Measurements from ENCODE around the gene KRTAP9-1. TPM values are rescaled to one million over a fixed set of nuclear protein-coding genes. Genes with fewer than 3 reads are reported as not detected.

The KRTAP9-1 gene
- polyA plus RNA-seq, 4 donors = not detected

Other genes starting within 250 kb of the KRTAP9-1 start
- gene KRT39, start 222.9 kb upstream of the KRTAP9-1 start, polyA plus RNA-seq (ENCODE audit: insufficient read length in 4 of 4) = not detected
- gene KRT40, start 205.6 kb upstream of the KRTAP9-1 start, polyA plus RNA-seq (ENCODE audit: insufficient read length in 4 of 4) = under 1 TPM in 1 of 4 donors, not detected in 3; 0.07 TPM
- not detected for gene KRTAP3-3, start 195.7 kb upstream of the KRTAP9-1 start, polyA plus RNA-seq (ENCODE audit: insufficient read length in 4 of 4)
- gene KRTAP3-2, start 190.0 kb upstream of the KRTAP9-1 start, polyA plus RNA-seq (ENCODE audit: insufficient read length in 4 of 4) = not detected
- not detected for gene KRTAP3-1, start 180.8 kb upstream of the KRTAP9-1 start, polyA plus RNA-seq (ENCODE audit: insufficient read length in 4 of 4)
- not detected for gene KRTAP1-5, start 162.7 kb upstream of the KRTAP9-1 start, polyA plus RNA-seq (ENCODE audit: insufficient read length in 4 of 4)
- not detected for gene KRTAP1-4, start 159.7 kb upstream of the KRTAP9-1 start, polyA plus RNA-seq (ENCODE audit: insufficient read length in 4 of 4)
- not detected for gene KRTAP1-3, start 155.0 kb upstream of the KRTAP9-1 start, polyA plus RNA-seq (ENCODE audit: insufficient read length in 4 of 4)
- not detected for gene KRTAP1-1, start 148.4 kb upstream of the KRTAP9-1 start, polyA plus RNA-seq (ENCODE audit: insufficient read length in 4 of 4)
- gene KRTAP2-1, start 142.6 kb upstream of the KRTAP9-1 start, polyA plus RNA-seq (ENCODE audit: insufficient read length in 4 of 4) = not detected
- gene KRTAP2-2, start 134.7 kb upstream of the KRTAP9-1 start, polyA plus RNA-seq (ENCODE audit: insufficient read length in 4 of 4) = not detected
- gene KRTAP2-3, start 129.8 kb upstream of the KRTAP9-1 start, polyA plus RNA-seq (ENCODE audit: insufficient read length in 4 of 4) = not detected
- not detected for gene KRTAP2-4, start 124.0 kb upstream of the KRTAP9-1 start, polyA plus RNA-seq (ENCODE audit: insufficient read length in 4 of 4)
- not detected for gene KRTAP4-7, start 105.7 kb upstream of the KRTAP9-1 start, polyA plus RNA-seq (ENCODE audit: insufficient read length in 4 of 4)
- gene KRTAP4-8, start 91.7 kb upstream of the KRTAP9-1 start, polyA plus RNA-seq (ENCODE audit: insufficient read length in 4 of 4) = not detected
- not detected for gene KRTAP4-16, start 87.7 kb upstream of the KRTAP9-1 start, polyA plus RNA-seq (ENCODE audit: insufficient read length in 4 of 4)
- not detected for gene KRTAP4-9, start 84.5 kb upstream of the KRTAP9-1 start, polyA plus RNA-seq (ENCODE audit: insufficient read length in 4 of 4)
- gene KRTAP4-11, start 71.5 kb upstream of the KRTAP9-1 start, polyA plus RNA-seq (ENCODE audit: insufficient read length in 4 of 4) = not detected
- gene KRTAP4-12, start 65.7 kb upstream of the KRTAP9-1 start, polyA plus RNA-seq (ENCODE audit: insufficient read length in 4 of 4) = not detected
- not detected for gene KRTAP4-6, start 49.3 kb upstream of the KRTAP9-1 start, polyA plus RNA-seq (ENCODE audit: insufficient read length in 4 of 4)
- not detected for gene KRTAP4-5, start 40.1 kb upstream of the KRTAP9-1 start, polyA plus RNA-seq (ENCODE audit: insufficient read length in 4 of 4)
- gene KRTAP4-4, start 29.1 kb upstream of the KRTAP9-1 start, polyA plus RNA-seq (ENCODE audit: insufficient read length in 4 of 4) = not detected
- not detected for gene KRTAP4-3, start 21.7 kb upstream of the KRTAP9-1 start, polyA plus RNA-seq (ENCODE audit: insufficient read length in 4 of 4)
- gene KRTAP4-2, start 11.7 kb upstream of the KRTAP9-1 start, polyA plus RNA-seq (ENCODE audit: insufficient read length in 4 of 4) = not detected
- gene KRTAP4-1, start 5.0 kb upstream of the KRTAP9-1 start, polyA plus RNA-seq (ENCODE audit: insufficient read length in 4 of 4) = not detected
- gene KRTAP9-2, start 36.8 kb downstream of the KRTAP9-1 start, polyA plus RNA-seq (ENCODE audit: insufficient read length in 4 of 4) = not detected
- not detected for gene KRTAP9-3, start 42.6 kb downstream of the KRTAP9-1 start, polyA plus RNA-seq (ENCODE audit: insufficient read length in 4 of 4)
- not detected for gene KRTAP9-8, start 48.1 kb downstream of the KRTAP9-1 start, polyA plus RNA-seq (ENCODE audit: insufficient read length in 4 of 4)
- not detected for gene KRTAP9-4, start 59.8 kb downstream of the KRTAP9-1 start, polyA plus RNA-seq (ENCODE audit: insufficient read length in 4 of 4)
- gene KRTAP9-9, start 65.5 kb downstream of the KRTAP9-1 start, polyA plus RNA-seq (ENCODE audit: insufficient read length in 4 of 4) = not detected
- not detected for gene KRTAP9-6, start 75.5 kb downstream of the KRTAP9-1 start, polyA plus RNA-seq (ENCODE audit: insufficient read length in 4 of 4)
- not detected for gene KRTAP9-7, start 85.8 kb downstream of the KRTAP9-1 start, polyA plus RNA-seq (ENCODE audit: insufficient read length in 4 of 4)
- not detected for gene KRTAP29-1, start 113.0 kb downstream of the KRTAP9-1 start, polyA plus RNA-seq (ENCODE audit: insufficient read length in 4 of 4)
- not detected for gene KRTAP16-1, start 119.4 kb downstream of the KRTAP9-1 start, polyA plus RNA-seq (ENCODE audit: insufficient read length in 4 of 4)
- not detected for gene KRTAP17-1, start 125.8 kb downstream of the KRTAP9-1 start, polyA plus RNA-seq (ENCODE audit: insufficient read length in 4 of 4)
- not detected for gene KRT33A, start 160.9 kb downstream of the KRTAP9-1 start, polyA plus RNA-seq (ENCODE audit: insufficient read length in 4 of 4)
- not detected for gene KRT33B, start 179.9 kb downstream of the KRTAP9-1 start, polyA plus RNA-seq (ENCODE audit: insufficient read length in 4 of 4)
- gene KRT34, start 192.4 kb downstream of the KRTAP9-1 start, polyA plus RNA-seq (ENCODE audit: insufficient read length in 4 of 4) = not detected
- gene KRT31, start 207.7 kb downstream of the KRTAP9-1 start, polyA plus RNA-seq (ENCODE audit: insufficient read length in 4 of 4) = under 1 TPM in 1 of 4 donors, not detected in 3; 0.08 TPM
- gene KRT37, start 234.7 kb downstream of the KRTAP9-1 start, polyA plus RNA-seq (ENCODE audit: insufficient read length in 4 of 4) = not detected

Measured in left renal pelvis (tissue), 4 donors.